GM18951 (cell line): ENCODE measurements around the gene LETMD1.

Experiments
- POLR2A ChIP-seq: IDR thresholded peaks from 4 replicates; pipeline ENCODE4 v1.6.1; 2011; ENCODE audit warnings: mild to moderate bottlenecking; ENCODE audit not compliant: insufficient read length, insufficient read depth; ENCODE audit errors: extremely low read depth
- in situ Hi-C: fragments of 300-500 bp; cut with MboI; formaldehyde crosslinking; loops from one replicate; pipeline ENCODE4 v1.12.0; 2022; ENCODE audit warnings: low sequenced_read_pairs, mixed read lengths, inconsistent platforms; ENCODE audit not compliant: unreplicated experiment

Gene LETMD1, protein sequence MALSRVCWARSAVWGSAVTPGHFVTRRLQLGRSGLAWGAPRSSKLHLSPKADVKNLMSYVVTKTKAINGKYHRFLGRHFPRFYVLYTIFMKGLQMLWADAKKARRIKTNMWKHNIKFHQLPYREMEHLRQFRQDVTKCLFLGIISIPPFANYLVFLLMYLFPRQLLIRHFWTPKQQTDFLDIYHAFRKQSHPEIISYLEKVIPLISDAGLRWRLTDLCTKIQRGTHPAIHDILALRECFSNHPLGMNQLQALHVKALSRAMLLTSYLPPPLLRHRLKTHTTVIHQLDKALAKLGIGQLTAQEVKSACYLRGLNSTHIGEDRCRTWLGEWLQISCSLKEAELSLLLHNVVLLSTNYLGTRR

DNA sequence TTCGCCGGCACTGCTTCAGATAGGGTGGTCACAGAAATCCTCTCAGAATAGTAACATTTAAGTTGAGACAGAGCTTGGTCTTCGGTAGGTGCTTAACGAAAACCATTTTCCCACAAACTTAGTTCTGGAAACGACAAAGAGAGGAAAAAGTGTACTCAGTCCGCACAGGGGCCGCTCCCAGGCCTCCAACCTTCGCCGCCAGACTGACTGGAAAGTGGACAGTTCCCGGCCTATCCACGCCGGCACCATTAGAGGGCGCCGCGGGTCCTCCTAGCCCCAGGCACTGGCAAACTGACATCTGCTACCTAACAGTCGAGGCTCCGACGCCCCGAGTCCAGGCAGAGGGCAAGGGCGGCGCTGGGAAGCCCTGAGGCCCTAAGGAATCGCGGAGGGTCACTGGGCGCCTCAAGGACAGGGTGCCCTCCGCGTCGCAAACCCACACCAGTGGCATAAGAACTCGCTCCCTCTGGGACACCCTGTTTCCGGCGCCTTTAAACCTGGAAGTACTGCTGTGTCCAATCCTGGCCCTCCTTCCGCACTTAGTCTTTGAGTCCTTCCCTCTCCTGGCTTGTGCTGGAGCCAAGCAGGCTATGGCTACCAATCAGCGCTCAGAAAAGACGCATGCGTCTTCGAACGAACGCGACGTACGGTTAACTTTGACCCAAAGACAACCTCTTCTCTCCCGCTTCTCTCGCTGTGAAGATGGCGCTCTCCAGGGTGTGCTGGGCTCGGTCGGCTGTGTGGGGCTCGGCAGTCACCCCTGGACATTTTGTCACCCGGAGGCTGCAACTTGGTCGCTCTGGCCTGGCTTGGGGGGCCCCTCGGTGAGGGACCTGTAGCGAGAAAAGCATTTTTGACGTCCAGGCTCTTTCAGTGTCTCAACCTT is at the start of gene LETMD1:
Gene LETMD1 (plus strand): TSS at position 673 of the 886 bp plus-strand sequence. CDS start 30 bp downstream, at position 703.
- in situ Hi-C loops, result no loop called here
- peak; percentile 91 for TF ChIP-seq POLR2A

DNA sequence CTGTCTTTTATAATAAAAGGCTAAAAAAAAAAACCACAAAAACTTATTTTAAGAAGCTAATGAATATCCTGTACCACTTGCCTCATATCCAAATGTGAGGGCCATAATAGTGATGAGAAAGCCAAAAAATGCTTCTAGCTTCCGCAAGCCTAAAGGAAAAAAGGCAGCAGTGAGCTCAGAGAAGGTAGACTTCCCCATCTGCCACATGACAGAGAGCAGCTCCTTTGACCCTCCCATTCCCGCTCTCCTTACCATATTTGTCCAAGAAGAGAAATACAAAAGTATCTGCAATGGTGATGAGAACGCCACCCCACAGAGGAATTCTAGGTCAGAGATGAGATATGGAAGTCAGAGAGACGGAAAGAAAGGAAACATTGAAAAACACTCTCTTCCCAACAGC is 49.0 kb upstream of the LETMD1 start:
- in situ Hi-C loops, result no loop called here

DNA sequence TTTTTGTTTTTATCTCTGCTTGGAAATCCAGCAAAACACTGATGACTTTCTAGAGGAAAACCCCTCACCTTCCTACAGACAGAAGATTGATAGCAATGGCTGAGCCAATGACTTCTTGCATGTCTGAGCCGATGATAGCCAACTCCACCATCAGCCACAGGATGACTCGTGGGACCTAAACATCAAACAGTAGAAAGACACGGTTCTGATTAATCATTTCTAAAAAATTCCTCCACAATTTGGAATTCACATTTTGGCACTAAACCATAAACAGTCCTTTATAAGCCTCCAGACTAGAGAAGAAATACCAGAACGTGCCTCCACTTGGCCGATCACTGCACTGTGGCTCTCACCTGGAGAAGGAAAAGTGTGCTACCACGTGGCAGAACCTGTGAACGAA is 47.9 kb upstream of the LETMD1 start:
- no peak for TF ChIP-seq POLR2A
- in situ Hi-C loops, result loop anchor here (25.0 kb wide), 1 partner anchor 488 kb away; the partner anchor contains the start of gene DIP2B

More for the DNA sequence above, 49.0 kb upstream of the LETMD1 start:
- no peak for TF ChIP-seq POLR2A

DNA sequence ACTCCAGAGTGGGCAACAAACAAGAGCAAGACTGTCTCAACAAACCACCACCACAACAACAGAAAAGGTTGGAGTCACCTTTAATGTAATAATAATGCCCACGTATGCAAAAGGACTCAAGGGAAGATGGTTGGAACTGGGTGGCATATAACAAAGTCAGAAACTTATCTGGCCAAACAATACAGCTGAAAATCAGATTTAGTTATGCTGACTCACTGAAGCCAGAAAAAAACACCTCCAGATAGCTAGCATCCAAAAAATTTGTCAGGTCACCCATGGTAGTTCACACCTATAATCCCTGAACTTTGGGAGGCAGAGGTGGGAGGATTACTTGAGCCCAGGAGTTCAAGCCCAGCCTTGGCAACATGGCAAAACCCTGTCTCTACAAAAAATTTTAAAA is 46.3 kb upstream of the LETMD1 start:
- no peak for TF ChIP-seq POLR2A
- in situ Hi-C loops, result loop anchor here (25.0 kb wide), 1 partner anchor 489 kb away; the partner anchor contains the start of gene DIP2B

DNA sequence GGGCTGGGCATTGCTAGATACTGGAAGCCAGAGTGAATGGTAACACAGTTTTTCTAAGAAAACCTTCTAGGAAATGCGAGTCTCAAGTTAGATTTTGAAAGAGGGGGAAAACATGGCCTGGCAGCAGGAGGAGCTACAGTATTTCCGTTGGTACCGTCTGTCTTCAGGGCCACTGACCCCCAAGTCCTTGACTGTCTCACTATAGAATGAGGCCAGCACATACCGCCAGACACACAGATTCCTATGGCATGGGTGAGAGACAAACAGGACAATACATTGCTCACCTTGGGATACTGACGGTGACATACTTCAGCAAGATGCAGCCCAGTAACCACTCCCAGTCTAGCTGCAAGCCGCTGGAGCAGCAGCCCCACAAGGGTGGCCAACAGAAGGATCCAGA is 43.6 kb upstream of the LETMD1 start:
- TF ChIP-seq POLR2A, result no peak

DNA sequence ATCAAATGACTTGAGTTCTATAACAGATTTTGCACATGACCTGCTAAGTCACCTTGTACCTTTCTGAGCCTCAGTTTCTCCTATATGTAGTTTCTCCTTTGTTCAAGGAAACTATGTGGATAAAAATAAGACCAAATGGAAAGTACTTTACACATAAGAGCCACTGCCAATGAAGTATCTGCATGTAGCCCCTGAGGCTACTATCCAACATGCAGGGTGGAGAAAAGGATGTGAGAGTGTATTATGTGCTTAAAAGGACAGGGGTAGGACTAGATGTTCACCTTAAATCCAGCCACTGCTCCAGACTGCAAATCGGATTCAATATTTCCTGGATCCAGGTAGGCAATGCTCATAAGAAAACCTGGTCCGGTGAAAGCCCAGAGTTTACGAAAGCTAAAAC is 43.1 kb upstream of the LETMD1 start:
- no peak for TF ChIP-seq POLR2A
- in situ Hi-C loops, result loop anchor here (25.0 kb wide), 1 partner anchor 493 kb away; the partner anchor contains the start of gene DIP2B

More for the DNA sequence above, 43.6 kb upstream of the LETMD1 start:
- in situ Hi-C loops, result loop anchor here (25.0 kb wide), 1 partner anchor 492 kb away; the partner anchor contains the start of gene DIP2B

DNA sequence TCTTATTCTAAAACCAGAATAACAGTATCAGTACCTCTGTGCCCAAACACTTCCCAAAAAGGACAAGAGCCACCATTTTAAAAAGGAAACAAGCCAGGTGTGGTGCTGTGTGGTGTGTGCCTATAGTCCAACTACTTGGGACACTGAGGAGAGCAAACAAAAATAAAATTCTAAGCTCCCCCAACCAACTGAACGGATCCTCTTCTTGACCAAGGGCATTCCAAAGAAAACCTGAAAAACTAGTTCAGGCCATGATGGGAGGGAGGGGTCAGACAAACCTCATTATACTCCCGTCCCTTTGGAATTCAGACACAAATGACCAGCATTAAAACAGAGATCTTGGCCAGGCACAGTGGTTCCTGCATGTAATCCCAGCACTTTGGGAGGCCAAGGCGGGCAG is 42.5 kb upstream of the LETMD1 start:
- no peak for TF ChIP-seq POLR2A
- in situ Hi-C loops, result loop anchor here (25.0 kb wide), 1 partner anchor 493 kb away; the partner anchor contains the start of gene DIP2B

DNA sequence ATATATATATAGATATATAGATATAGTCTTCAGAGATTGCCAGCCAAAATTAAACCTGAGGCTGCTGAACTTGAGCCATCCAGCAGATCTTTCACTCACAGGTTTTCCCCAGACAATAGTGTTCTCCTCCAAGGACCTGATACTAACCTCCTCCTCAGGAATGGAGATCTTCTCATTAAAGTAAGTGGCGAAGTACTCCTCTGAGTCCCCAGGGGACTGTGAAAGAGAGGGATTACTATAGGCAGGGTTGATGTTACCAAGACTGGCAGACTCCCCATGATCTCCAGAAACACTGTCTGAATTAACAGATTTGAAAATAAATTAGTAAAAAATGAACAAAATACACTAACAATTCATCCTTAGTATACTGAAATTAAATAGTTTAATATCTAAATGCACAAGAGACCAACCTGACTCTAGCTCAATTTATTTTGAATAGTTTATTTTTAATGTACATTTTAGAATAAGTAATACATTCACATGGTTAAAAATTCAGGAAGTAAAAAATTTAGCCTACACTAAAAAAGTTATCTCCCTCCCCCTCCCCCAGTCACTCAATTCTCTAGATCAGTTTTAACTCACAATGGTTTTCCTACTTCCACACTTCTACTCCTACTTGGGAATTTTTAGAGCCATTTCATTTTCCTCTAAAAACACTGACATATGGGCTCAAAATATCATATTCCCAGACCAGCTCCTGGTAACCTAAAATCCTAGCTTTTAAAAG is 39.6 kb upstream of the LETMD1 start:
- TF ChIP-seq POLR2A, result no peak
- in situ Hi-C loops, result loop anchor here (25.0 kb wide), 1 partner anchor 496 kb away; the partner anchor contains the start of gene DIP2B

DNA sequence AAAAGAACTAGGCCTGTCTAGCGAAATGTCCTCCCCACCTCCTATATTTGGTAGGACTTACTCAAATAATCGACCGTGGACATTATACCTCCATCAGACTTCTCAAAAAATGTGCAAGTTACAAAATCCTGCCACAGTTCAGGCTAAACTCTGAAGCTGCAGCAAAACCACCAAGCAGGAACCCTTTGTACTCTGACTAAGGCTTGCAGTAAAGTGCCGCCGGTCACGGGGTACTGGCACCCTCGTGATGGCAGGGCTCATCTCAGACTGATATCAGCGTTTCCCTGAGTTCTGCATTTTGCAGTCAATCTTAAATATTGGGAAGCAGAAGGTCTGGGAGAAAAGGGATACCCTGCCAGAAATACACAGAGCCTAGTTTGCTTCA is 39.1 kb upstream of the LETMD1 start:
- in situ Hi-C loops, result loop anchor here (25.0 kb wide), 1 partner anchor 497 kb away; the partner anchor contains the start of gene DIP2B

DNA sequence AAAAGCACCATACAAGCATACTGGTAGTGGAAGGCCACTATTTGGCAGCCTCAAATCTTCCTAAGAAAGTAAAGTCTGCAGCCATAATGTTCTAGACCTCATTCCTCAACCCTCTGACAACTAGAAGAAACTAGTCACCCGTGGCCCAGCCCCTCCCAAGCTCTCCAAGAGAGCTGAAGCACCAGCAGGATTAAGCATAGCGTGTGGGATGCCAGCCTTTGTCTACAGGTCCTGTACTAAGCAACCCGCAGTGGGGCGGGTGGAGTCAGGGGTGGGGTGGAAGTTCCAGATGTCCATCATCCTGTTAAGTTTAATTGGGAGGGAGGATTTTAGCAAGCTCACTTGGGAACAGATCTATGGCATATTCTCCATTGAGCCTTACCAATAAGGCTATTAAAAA is 36.2 kb upstream of the LETMD1 start:
- in situ Hi-C loops, result loop anchor here (25.0 kb wide), 1 partner anchor 500 kb away; the partner anchor contains the start of gene DIP2B
- TF ChIP-seq POLR2A, result no peak

More for the DNA sequence above, 39.1 kb upstream of the LETMD1 start:
- no peak for TF ChIP-seq POLR2A

DNA sequence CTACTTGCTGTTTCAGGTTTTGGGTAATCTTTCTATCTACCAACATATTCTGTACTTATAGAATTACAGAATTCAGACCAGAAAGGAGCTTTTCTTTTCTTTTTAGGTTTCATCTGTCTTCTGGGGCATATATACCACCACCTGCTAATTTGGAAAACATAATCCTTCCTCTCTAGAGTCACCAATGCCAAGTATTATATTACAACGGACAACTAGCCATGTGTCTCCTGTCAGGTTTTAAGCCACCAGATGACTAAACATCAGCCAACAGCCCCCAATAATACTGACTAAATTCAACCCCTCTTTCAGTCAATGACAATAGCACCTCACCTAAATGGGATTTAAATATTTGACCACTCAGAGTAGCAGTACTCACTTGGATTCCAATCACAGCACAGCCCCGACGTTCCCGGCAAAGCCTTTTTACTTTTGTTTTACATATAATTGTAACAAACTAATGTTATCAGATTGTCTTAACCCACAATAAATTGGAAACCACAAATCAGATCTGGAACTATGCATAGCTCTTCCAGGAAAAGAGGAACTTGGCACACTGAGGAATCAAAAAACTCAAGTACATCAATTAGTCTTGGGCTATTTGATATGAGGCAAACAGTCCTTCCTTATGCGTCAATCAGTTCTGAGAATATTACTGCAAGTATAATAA is 35.4 kb upstream of the LETMD1 start:
- in situ Hi-C loops, result loop anchor here (25.0 kb wide), 1 partner anchor 500 kb away; the partner anchor contains the start of gene DIP2B
- TF ChIP-seq POLR2A, result no peak

DNA sequence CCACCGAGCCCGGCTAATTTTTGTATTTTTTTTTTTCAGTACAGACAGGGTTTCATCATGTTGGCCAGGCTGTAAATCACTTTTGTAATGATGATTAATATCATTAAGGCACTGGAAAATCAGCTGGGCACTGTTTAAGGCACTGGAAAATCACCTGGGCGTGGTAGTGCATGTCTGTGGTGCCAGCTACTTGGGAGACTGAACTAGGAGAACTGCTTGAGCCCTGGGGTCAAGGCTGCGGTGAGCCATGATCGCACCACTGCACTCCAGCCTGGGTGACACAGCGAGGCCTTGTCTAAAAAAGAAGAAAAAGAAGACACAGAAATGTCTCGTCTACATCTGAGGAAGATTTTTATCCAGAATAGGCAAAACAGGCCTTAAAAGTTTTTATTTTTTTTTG is 34.7 kb upstream of the LETMD1 start:
- no peak for TF ChIP-seq POLR2A
- in situ Hi-C loops, result loop anchor here (25.0 kb wide), 1 partner anchor 501 kb away; the partner anchor contains the start of gene DIP2B

DNA sequence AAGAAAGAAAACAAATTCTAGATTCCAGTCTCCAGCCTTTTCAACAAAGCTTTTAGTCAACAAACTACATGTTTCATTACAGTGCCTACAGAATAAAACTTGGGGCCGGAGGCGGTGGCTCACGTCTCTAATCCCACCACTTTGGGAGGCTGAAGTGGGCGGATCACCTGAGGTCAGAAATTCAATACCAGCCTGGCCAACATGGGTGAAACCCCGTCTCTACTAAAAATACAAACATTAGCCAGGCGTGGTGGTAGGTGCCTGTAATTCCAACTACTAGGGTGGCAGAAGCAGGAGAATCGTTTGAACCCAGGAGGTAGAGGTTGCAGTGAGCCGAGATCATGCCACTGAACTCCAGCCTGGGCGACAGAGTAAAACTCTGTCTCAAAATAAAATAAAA is 33.7 kb upstream of the LETMD1 start:
- in situ Hi-C loops, result loop anchor here (25.0 kb wide), 1 partner anchor 502 kb away; the partner anchor contains the start of gene DIP2B
